H1 (cell line): Measurements from ENCODE around the gene MGAT5.

ENCODE experiments used
- CBX8 ChIP-seq: fragments of 300-800, 300-1000 bp; sonication (generic); IDR thresholded peaks from 2 replicates; pipeline ENCODE4 v1.7.1; 2016; ENCODE audit warnings: low read depth, low read length, borderline replicate concordance
- CREB1 ChIP-seq: IDR thresholded peaks from 2 replicates; pipeline ENCODE4 v1.6.1; 2012; ENCODE audit warnings: inconsistent platforms
- EP300 ChIP-seq, 2 experiments: IDR thresholded peaks; 1 replicate in 1 of 2; 2 replicates in 1 of 2; pipeline ENCODE4 v1.6.1; 2011 to 2012; ENCODE audit warnings: low read depth in 2 of 2, low read length in 2 of 2, mild to moderate bottlenecking in 2 of 2, borderline replicate concordance in 1 of 2, inconsistent platforms in 1 of 2, moderate library complexity in 1 of 2
- EZH2 ChIP-seq: fragments of 200-600 bp; sonication (generic); IDR thresholded peaks from 2 replicates; pipeline ENCODE4 v1.7.1; 2012; ENCODE audit warnings: low read depth, mild to moderate bottlenecking, moderate library complexity, low read length, inconsistent platforms; ENCODE audit not compliant: severe bottlenecking
- POLR2A ChIP-seq, 2 experiments: IDR thresholded peaks; 1 replicate in 1 of 2; 2 replicates in 1 of 2; pipeline ENCODE4 v1.6.1; 2011; ENCODE audit warnings: low read depth in 2 of 2, low read length in 2 of 2, mild to moderate bottlenecking in 2 of 2; ENCODE audit errors: control extremely low read depth in 1 of 2
- POLR2AphosphoS5 ChIP-seq: IDR thresholded peaks from 2 replicates; pipeline ENCODE4 v1.6.1; 2011; ENCODE audit warnings: low read depth, low read length
- RFX5 ChIP-seq: IDR thresholded peaks from 2 replicates; pipeline ENCODE4 v1.6.1; 2011; ENCODE audit warnings: low read depth, low read length, improper control_type of control experiment, borderline replicate concordance
- SP1 ChIP-seq: IDR thresholded peaks from 2 replicates; pipeline ENCODE4 v1.6.1; 2011; ENCODE audit warnings: low read depth, low read length
- TCF12 ChIP-seq: IDR thresholded peaks from 2 replicates; pipeline ENCODE4 v1.6.1; 2011; ENCODE audit warnings: low read depth, mild to moderate bottlenecking, low read length
- TEAD4 ChIP-seq: IDR thresholded peaks from 2 replicates; pipeline ENCODE4 v1.6.1; 2012; ENCODE audit warnings: low read depth, low read length, inconsistent platforms, mixed read lengths
- TF ChIP-seq, protein P1 (sequence below): IDR thresholded peaks from 2 replicates; pipeline ENCODE4 v1.6.1; 2012; ENCODE audit warnings: low read length, inconsistent platforms
- TF ChIP-seq, protein P2 (sequence below), 3 experiments: IDR thresholded peaks; 1 replicate in 2 of 3; 2 replicates in 1 of 3; pipeline versions ENCODE4 v1.5.1 to v1.6.1; 2011; ENCODE audit warnings: low read length in 3 of 3, mild to moderate bottlenecking in 3 of 3, inconsistent platforms in 2 of 3, low read depth in 1 of 3, moderate library complexity in 1 of 3; ENCODE audit not compliant: insufficient read depth in 1 of 3; ENCODE audit errors: control extremely low read depth in 1 of 3

GRCh38 chr2:134232461-134232860, 21.4 kb upstream of the MGAT5 start:
- TF ChIP-seq POLR2A (IDR thresholded peaks at IDR 0.05; ENCODE audit: control extremely low read depth in 1 of 2, low read depth in 2 of 2, low read length in 2 of 2) (no peak), POLR2AphosphoS5 (no peak), TCF12 (no peak), CBX8 (no peak), RFX5 (no peak), EZH2 (no peak), TEAD4 (no peak), EP300 (IDR thresholded peaks at IDR 0.05; ENCODE audit: borderline replicate concordance in 1 of 2, low read depth in 2 of 2, low read length in 2 of 2) (no peak), SP1 (no peak), CREB1 (no peak)
- TF ChIP-seq, protein P1, sequence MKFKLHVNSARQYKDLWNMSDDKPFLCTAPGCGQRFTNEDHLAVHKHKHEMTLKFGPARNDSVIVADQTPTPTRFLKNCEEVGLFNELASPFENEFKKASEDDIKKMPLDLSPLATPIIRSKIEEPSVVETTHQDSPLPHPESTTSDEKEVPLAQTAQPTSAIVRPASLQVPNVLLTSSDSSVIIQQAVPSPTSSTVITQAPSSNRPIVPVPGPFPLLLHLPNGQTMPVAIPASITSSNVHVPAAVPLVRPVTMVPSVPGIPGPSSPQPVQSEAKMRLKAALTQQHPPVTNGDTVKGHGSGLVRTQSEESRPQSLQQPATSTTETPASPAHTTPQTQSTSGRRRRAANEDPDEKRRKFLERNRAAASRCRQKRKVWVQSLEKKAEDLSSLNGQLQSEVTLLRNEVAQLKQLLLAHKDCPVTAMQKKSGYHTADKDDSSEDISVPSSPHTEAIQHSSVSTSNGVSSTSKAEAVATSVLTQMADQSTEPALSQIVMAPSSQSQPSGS = no peak
- TF ChIP-seq, protein P2, sequence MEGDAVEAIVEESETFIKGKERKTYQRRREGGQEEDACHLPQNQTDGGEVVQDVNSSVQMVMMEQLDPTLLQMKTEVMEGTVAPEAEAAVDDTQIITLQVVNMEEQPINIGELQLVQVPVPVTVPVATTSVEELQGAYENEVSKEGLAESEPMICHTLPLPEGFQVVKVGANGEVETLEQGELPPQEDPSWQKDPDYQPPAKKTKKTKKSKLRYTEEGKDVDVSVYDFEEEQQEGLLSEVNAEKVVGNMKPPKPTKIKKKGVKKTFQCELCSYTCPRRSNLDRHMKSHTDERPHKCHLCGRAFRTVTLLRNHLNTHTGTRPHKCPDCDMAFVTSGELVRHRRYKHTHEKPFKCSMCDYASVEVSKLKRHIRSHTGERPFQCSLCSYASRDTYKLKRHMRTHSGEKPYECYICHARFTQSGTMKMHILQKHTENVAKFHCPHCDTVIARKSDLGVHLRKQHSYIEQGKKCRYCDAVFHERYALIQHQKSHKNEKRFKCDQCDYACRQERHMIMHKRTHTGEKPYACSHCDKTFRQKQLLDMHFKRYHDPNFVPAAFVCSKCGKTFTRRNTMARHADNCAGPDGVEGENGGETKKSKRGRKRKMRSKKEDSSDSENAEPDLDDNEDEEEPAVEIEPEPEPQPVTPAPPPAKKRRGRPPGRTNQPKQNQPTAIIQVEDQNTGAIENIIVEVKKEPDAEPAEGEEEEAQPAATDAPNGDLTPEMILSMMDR (IDR thresholded peaks at IDR 0.05; ENCODE audit: control extremely low read depth in 1 of 3, insufficient read depth in 1 of 3, low read depth in 1 of 3, low read length in 3 of 3) = no peak
